Esophagus muscularis mucosa (tissue), 4 donors: ENCODE measurements around the gene EXOC6B. TPM values are rescaled to one million over a fixed set of nuclear protein-coding genes. Genes with fewer than 3 reads are reported as not detected.

ENCODE experiments used
- DNase-seq: peaks from one replicate; pipeline ENCODE4 v3.0.0-alpha.2; 2017; ENCODE audit errors: extremely low spot score
- H3K27ac ChIP-seq, 4 donors: fragments of 200-600 bp; sonication (generic); replicated peaks in 1 of 4; 1 replicate in 3 of 4; 2 replicates in 1 of 4; pipeline ENCODE4 v1.5.1; 2016 to 2019; ENCODE audit warnings: mild to moderate bottlenecking in 1 of 4
- H3K27me3 ChIP-seq, 4 donors: fragments of 200-600 bp; sonication (generic); one replicate each; pipeline versions ENCODE4 v1.5.1 to v1.6.0; 2016 to 2019
- H3K36me3 ChIP-seq, 4 donors: fragments of 200-600 bp; sonication (generic); one replicate each; pipeline ENCODE4 v1.5.1; 2016 to 2019
- H3K4me1 ChIP-seq, 4 donors: fragments of 200-600 bp; sonication (generic); one replicate each; pipeline ENCODE4 v1.5.1; 2016 to 2019
- H3K4me3 ChIP-seq, 4 donors: fragments of 200-600 bp; sonication (generic); 1 replicate in 2 of 4; 2 replicates in 2 of 4; pipeline ENCODE4 v1.5.1; 2016 to 2019; ENCODE audit warnings: mild to moderate bottlenecking in 4 of 4, moderate library complexity in 1 of 4
- H3K9me3 ChIP-seq, 4 donors: fragments of 200-600 bp; sonication (generic); 1 replicate in 3 of 4; 2 replicates in 1 of 4; pipeline ENCODE4 v1.5.1; 2016 to 2019
- CTCF ChIP-seq, 3 experiments: fragments of 200-600 bp in 2 of 3; fragments of 450-650 bp in 1 of 3; sonication (generic) in 2 of 3; IDR thresholded peaks; one replicate each; pipeline ENCODE4 v1.5.1; 2017 to 2019; ENCODE audit warnings: antibody characterized with exemption in 3 of 3, mild to moderate bottlenecking in 2 of 3, moderate library complexity in 1 of 3
- EP300 ChIP-seq: sonication (generic); formaldehyde crosslinking; IDR thresholded peaks from one replicate; pipeline ENCODE4 v1.6.1; 2017; ENCODE audit warnings: antibody characterized with exemption
- POLR2A ChIP-seq: fragments of 450-650 bp; IDR thresholded peaks from one replicate; pipeline ENCODE4 v1.6.1; 2017; ENCODE audit warnings: antibody characterized with exemption, moderate library complexity, mild to moderate bottlenecking, low read depth
- POLR2AphosphoS5 ChIP-seq, 2 donors: sonication (generic); formaldehyde crosslinking; IDR thresholded peaks; one replicate each; pipeline ENCODE4 v1.6.1; 2017; ENCODE audit warnings: antibody characterized with exemption in 2 of 2
- WGBS: methylation state at CpG from one replicate; pipeline ENCODE4 v1.1.5; 2018; 5-methylcytosine and 5-hydroxymethylcytosine counted together
- intact Hi-C: fragments of 100-400 bp; cut with DNase I; formaldehyde crosslinking; loops from one replicate; pipeline ENCODE4 v1.15.1; 2023
- total RNA-seq, 4 donors: library from RNA; depleted of rRNA; stranded (reverse); fragments of >200 nt; gene quantifications; one replicate each; pipeline versions ENCODE4 v1.1.0 to v1.2.1, GENCODE V29; 2016

Gene EXOC6B
- total RNA-seq, 4 donors from 2014 or later = 24.5 to 45.9 (median 37.4) TPM

DNA sequence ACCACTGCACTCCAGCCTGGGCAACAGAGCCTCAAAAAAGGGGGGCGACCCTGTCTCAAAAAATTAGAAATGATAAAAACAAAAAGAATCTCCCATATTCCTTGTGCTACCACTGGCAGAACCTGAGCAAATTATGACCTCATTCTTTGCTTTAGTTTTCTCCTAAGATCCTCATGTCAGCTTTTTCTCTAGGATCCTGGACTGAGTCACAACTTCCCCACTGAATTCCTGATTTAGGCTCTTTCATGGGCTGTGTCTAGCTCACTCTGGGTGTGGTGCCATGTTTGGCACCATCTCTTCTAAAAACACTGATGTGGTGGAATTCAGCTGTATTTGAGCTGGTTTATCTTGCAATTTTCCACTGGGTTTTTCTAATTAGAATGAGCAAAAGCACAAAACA, 37.1 kb downstream of the EXOC6B start:
- H3K4me1 ChIP-seq = peaks cover 2 to 11% (median 10%) of the 10 kb centered on the region in 4 donors
- no peaks in the 10 kb centered on the region for H3K9me3 ChIP-seq
- no peak overlapping the region for H3K27ac ChIP-seq
- H3K36me3 ChIP-seq = peaks cover 0 to 7% (median 0%) of the 10 kb centered on the region in 4 donors
- intact Hi-C loops = no loop called here
- H3K27me3 ChIP-seq = no peaks in the 10 kb centered on the region
- H3K4me3 ChIP-seq = no peak overlapping the region
- 81% methylated on average over 1 of the region's 1 CpG for WGBS
- DNase-seq = no peak
- no peak for TF ChIP-seq EP300
- no peak for TF ChIP-seq POLR2A
- TF ChIP-seq CTCF (IDR thresholded peaks at IDR 0.05) = no peak
- TF ChIP-seq POLR2AphosphoS5 (IDR thresholded peaks at IDR 0.05) = no peak

- Histone ChIP-seq H3K9me3 (no peaks in the 10 kb centered on the region), H3K27ac (no peak overlapping the region), H3K36me3 (peaks cover 0 to 8% (median 0%) of the 10 kb centered on the region in 4 donors), H3K4me1 (peaks cover 6 to 22% (median 16%) of the 10 kb centered on the region in 4 donors), H3K4me3 (no peak overlapping the region), H3K27me3 (no peaks in the 10 kb centered on the region)
- intact Hi-C loops = no loop called here
- no peak for DNase-seq
- whole genome bisulfite sequencing = 62% methylated on average over 1 of the region's 1 CpG
- no peak for TF ChIP-seq EP300
- TF ChIP-seq POLR2A = no peak
- no peak for TF ChIP-seq CTCF (IDR thresholded peaks at IDR 0.05)
- no peak for TF ChIP-seq POLR2AphosphoS5 (IDR thresholded peaks at IDR 0.05)
These were observed 40.3 kb downstream of the EXOC6B start for GRCh38 chr2:72785517-72785916.

GRCh38 chr2:72782520-72782919, 43.3 kb downstream of the EXOC6B start:
- Histone ChIP-seq H3K4me1 (peaks cover 6 to 32% (median 13%) of the 10 kb centered on the region in 4 donors), H3K27me3 (no peaks in the 10 kb centered on the region), H3K4me3 (no peak overlapping the region), H3K36me3 (peaks cover 0 to 8% (median 0%) of the 10 kb centered on the region in 4 donors), H3K27ac (no peak overlapping the region), H3K9me3 (no peaks in the 10 kb centered on the region)
- DNase-seq = no peak
- WGBS = 93% methylated on average over 3 of the region's 3 CpGs
- intact Hi-C loops = no loop called here
- TF ChIP-seq POLR2AphosphoS5 (IDR thresholded peaks at IDR 0.05) = no peak
- TF ChIP-seq CTCF (IDR thresholded peaks at IDR 0.05) = no peak
- no peak for TF ChIP-seq EP300
- TF ChIP-seq POLR2A = no peak

GRCh38 chr2:72781480-72781879, 44.4 kb downstream of the EXOC6B start:
- WGBS = 91% methylated on average over 5 of the region's 5 CpGs
- Histone ChIP-seq H3K4me1 (peaks cover 6 to 32% (median 13%) of the 10 kb centered on the region in 4 donors), H3K36me3 (peaks cover 0 to 8% (median 0%) of the 10 kb centered on the region in 4 donors), H3K9me3 (no peaks in the 10 kb centered on the region), H3K27me3 (no peaks in the 10 kb centered on the region), H3K4me3 (no peak overlapping the region), H3K27ac (no peak overlapping the region)
- DNase-seq = no peak
- TF ChIP-seq EP300 (no peak), POLR2AphosphoS5 (IDR thresholded peaks at IDR 0.05) (no peak), POLR2A (no peak), CTCF (IDR thresholded peaks at IDR 0.05) (no peak)
- intact Hi-C loops = no loop called here

DNA sequence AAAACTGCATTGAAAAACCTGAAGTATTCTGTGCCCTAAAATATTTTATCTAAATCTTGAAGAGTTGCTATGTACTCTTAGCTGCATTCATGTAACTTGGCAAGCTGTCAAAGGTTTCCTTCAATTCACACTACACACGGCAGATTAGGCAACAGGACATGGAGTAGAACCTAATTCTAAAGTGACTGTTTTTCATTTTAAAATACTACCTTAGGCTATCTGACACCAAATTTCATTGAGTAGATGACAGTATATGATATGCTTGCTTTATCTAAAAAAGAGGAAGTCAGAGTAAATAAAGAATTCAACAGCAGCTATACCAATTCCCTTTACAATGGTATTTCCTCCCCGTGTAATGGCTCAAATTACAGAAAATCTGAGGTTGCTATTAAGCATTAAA, 45.4 kb downstream of the EXOC6B start:
- no peaks in the 10 kb centered on the region for H3K9me3 ChIP-seq
- TF ChIP-seq POLR2A (no peak), POLR2AphosphoS5 (IDR thresholded peaks at IDR 0.05) (no peak), CTCF (IDR thresholded peaks at IDR 0.05) (no peak), EP300 (no peak)
- peaks cover 0 to 8% (median 0%) of the 10 kb centered on the region in 4 donors for H3K36me3 ChIP-seq
- DNase-seq = no peak
- 41% methylated on average over 2 of the region's 2 CpGs for WGBS
- intact Hi-C loops = no loop called here
- H3K27me3 ChIP-seq = no peaks in the 10 kb centered on the region
- peaks cover 6 to 32% (median 13%) of the 10 kb centered on the region in 4 donors for H3K4me1 ChIP-seq
- no peak overlapping the region for H3K4me3 ChIP-seq
- no peak overlapping the region for H3K27ac ChIP-seq
